Stimulated activated naive CD8-positive, alpha-beta T cell treated with anti-CD3 and anti-CD28 coated beads, Interleukin-15, amount 100 ng/mL, for 72 hours (primary cell): Measurements from ENCODE around the gene FBXO3.
"Not testable (repeated sequence)": the region's sequence is repeated elsewhere in the genome, so short reads cannot be mapped to it uniquely, and the experiment has no call there.

Experiments used
- ATAC-seq: fragments of 150-1000 bp; cut with Tn5 transposase; 2 replicates; pipeline ENCODE4 v1.10.0; 2021; ENCODE audit warnings: mild to moderate bottlenecking, moderate library complexity
- DNase-seq, 2 donors: peaks; one replicate each; pipeline ENCODE4 v3.0.0; 2021 to 2022
- H3K27ac Mint-ChIP-seq, 2 donors: one replicate each; pipeline ENCODE4 v1.8.0; 2022; ENCODE audit warnings: mild to moderate bottlenecking in 2 of 2, mixed read lengths in 2 of 2, moderate library complexity in 2 of 2
- H3K27me3 Mint-ChIP-seq: one replicate; pipeline ENCODE4 v1.8.0; 2022; ENCODE audit warnings: mixed read lengths
- H3K4me1 Mint-ChIP-seq: one replicate; pipeline ENCODE4 v1.8.0; 2022; ENCODE audit warnings: mild to moderate bottlenecking, mixed read lengths
- H3K4me3 Mint-ChIP-seq, 2 donors: one replicate each; pipeline ENCODE4 v1.8.0; 2022; ENCODE audit warnings: mild to moderate bottlenecking in 2 of 2, mixed read lengths in 2 of 2, moderate library complexity in 1 of 2
- H3K9me3 Mint-ChIP-seq, 2 donors: one replicate each; pipeline ENCODE4 v1.8.0; 2022; ENCODE audit warnings: mixed read lengths in 2 of 2

FBXO3 gene

DNA sequence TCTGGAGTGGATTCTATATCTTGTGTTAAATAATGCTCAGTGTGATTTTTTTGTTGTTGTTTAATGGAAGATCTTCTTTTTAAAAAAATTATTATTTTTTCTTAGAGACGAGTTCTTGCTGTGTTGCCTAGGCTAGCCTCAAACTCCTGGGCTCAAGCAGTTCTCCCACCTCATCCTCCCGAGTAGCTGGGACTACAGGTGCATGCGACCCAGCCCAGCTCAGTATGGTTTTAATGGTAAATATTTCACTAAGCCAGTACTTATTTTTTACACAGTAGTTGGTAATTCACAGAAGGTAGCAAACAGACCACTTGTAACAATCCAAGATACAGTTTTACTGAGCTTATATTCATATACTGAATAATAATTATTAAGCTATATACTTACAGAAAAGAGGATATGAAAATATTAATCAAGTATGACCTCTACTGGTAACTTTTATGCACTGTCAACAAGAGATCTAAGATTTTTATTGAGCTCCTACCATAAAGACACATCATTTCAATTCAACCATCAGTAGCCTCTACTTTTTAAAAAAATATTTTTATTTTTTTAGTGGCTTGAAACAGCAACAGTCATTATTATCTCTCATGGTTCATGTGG lies 32.0 kb downstream of the FBXO3 start:
- DNase-seq (no peak), ATAC-seq (no peak)
- Mint-ChIP-seq H3K4me3 (no peak overlapping the region), H3K4me1 (no peaks in the 10 kb centered on the region), H3K9me3 (no peaks in the 10 kb centered on the region), H3K27ac (no peak overlapping the region), H3K27me3 (peaks cover 3% of the 10 kb centered on the region)

DNA sequence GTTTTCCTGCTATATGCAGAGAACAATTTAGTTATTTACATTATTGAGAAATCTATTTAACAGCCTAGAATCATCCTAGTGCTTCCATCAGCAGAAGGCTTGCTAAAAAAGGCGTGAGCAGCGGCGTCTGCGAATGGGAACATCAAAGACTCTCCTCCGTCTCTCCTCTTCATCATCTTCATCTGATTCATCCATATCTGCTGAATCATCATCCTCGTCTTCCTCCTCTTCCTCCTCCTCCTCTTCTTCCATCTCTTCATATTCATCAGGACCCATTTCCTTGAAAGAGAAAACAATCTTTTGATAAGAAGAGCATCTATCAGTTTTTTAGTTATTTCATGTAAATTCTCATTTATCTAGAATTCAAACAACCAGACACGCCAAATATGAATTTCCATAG lies 32.5 kb downstream of the FBXO3 start:
- DNase-seq = no peak
- H3K27ac Mint-ChIP-seq = no peak overlapping the region
- peaks cover 9% of the 10 kb centered on the region for H3K27me3 Mint-ChIP-seq
- no peak overlapping the region for H3K4me3 Mint-ChIP-seq
- H3K9me3 Mint-ChIP-seq = no peaks in the 10 kb centered on the region
- H3K4me1 Mint-ChIP-seq = peaks cover 4% of the 10 kb centered on the region
- no peak for ATAC-seq

DNA sequence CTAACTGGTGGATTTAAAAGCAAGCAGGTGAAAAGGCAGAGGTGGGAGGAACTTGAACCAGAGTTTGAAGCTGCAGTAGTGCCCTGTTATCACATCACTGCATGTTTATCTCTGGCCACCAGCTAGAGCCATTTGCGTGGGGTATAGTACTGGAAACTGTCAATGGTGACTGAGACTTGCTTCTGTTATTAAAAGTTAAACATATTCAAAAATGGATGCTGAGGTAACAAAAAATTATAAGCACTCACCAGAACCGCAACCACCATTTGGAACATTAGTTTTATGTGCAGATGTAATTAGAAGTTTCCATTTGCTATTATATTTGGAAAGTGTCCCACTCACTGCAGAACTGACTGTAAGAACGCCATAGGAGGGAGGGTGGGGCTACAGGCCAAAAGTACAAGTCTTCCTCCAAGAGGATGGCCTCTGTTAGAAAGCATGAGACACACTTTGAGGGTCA lies 36.9 kb downstream of the FBXO3 start:
- peaks cover 10% of the 10 kb centered on the region for H3K27me3 Mint-ChIP-seq
- H3K27ac Mint-ChIP-seq = no peak overlapping the region
- ATAC-seq = no peak
- H3K4me3 Mint-ChIP-seq = no peak overlapping the region
- H3K4me1 Mint-ChIP-seq = peaks cover 35% of the 10 kb centered on the region
- no peak for DNase-seq
- no peaks in the 10 kb centered on the region for H3K9me3 Mint-ChIP-seq

DNA sequence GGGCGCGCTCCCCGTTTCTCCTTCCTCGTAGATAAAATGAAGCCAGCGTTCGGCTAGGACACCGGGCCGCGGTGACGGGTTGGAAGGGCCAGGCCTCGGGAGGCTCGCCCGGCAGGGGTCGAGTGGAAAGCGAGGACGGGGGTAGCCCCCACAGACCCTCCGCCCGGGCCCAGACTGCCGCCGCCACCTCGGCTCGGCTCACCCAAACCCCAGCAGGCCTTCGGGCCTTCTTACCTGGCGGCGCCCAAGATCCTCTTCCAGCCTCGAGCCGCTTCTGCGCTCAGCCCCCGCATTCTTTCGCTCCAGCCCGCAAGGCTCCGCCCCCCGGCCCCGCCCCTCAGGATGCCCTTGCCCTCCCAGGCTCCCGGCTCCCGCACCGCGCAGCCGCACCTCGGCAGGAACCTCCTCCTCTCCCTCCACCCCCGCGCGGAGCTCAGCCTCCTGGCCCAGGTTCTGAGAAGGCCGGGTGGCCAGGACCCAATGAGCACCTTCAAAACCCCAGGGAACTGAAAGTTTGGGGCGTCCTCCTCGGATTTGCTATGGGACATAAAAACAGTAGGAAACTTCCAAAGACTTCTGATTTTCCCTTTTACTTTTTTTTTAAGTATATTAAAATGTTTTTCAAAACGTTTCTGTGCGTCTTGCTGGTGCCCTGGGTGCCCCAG lies 38.0 kb downstream of the FBXO3 start, which contains the start of gene CD59:
Gene CD59, minus strand, starts transcription at position 276 of the 665 bp plus-strand sequence. CDS start 13,978 bp downstream, outside the sequence.
- peak; percentile 55 for ATAC-seq
- Mint-ChIP-seq H3K9me3 (no peaks in the 10 kb centered on the region), H3K27me3 (peaks cover 10% of the 10 kb centered on the region), H3K4me3 (peak within 1 kb of the TSS; percentile 79 to 87), H3K27ac (peak within 1 kb of the TSS; percentile 90 to 93), H3K4me1 (peaks cover 46% of the 10 kb centered on the region)
- peak; percentile 68 to 78 for DNase-seq

DNA sequence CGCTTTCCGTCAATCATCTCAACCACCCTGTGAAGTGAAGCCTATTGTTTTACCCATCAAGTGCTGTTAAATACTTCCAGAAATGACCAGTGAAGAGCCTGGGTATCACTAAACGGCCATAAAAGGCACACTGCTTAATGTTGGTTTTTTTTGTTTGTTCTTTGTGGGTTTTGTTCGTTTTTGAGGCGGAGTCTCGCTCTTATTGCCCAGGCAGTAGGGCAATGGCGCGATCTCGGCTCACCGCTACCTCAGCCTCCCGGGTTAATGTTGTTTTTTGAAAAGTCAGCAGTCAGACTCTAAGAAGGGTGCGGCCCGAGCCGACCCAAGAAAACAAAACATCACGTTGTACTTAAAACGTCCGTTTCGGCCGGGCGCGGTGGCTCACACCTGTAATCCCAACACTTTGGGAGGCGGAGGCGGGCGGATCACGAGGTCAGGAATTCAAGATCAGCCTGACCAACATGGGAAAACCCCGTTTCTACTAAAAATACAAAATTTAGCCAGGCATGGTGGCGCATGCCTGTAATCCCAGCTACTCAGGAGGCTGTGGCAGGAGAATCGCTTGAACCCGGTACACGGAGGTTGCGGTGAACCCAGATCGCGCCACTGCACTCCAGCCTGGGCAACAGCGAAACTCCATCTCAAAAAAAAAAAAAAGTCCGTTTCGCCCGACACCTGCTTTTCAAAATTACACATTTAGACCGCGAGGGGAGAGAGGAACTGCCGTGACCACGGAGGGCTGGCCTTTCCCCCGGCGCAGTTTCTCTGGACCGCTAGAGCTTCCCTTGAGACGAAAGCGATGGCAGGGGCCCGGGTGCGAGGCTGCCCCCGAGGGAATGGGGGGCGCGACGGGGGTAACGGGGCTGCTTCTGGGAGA lies 38.8 kb downstream of the FBXO3 start:
- ATAC-seq (peak; percentile 66), DNase-seq (peak; percentile 62 to 69)
- H3K27me3 Mint-ChIP-seq = peaks cover 10% of the 10 kb centered on the region
- H3K9me3 Mint-ChIP-seq = no peaks in the 10 kb centered on the region
- peak overlapping the region; percentile 90 to 93 for H3K27ac Mint-ChIP-seq
- peaks cover 47% of the 10 kb centered on the region for H3K4me1 Mint-ChIP-seq
- peak overlapping the region; percentile 79 to 87 for H3K4me3 Mint-ChIP-seq

DNA sequence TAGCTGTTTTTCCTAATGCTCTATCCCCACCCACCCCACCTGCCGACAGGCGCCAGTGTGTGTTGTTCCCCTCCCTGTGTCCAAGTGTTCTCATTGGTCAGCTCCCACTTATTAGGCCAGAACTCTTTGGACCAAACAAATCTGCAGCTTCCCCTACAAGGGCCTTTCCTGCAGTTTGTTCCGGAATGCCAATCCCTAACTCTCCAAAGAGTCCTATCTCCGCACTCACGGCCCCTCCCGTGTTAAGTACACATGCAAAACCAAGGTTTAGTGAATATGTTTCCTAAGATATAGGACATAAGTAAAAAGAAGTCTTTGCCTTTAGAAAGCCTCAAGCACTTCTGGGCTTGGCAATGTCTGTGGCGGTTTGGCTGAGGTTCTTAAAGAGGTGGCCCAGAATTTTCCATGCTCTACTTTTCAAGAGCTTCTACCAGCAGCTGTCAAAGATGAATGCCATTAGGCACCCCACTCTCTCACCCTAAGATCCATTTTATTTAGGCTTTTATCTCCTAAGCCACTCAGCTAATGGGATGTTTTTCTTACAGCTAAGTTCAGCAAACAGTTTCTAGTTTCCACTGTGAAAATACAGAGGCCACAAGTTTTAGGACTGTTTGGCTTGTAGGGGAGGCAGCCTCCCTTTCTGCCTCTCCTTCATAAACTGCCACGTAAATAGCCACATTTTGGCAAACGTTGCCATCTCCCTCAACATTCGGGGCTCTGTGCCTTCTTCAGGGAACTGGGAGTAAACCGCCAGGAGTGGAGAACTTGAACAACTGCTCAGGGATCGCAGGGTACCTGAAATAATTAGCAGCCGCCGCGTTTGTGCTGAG lies 39.7 kb downstream of the FBXO3 start:
- ATAC-seq (no peak), DNase-seq (no peak)
- Mint-ChIP-seq H3K4me3 (peak overlapping the region; percentile 79 to 87), H3K27ac (peak overlapping the region; percentile 58 to 93), H3K9me3 (no peaks in the 10 kb centered on the region), H3K4me1 (peaks cover 47% of the 10 kb centered on the region), H3K27me3 (peaks cover 10% of the 10 kb centered on the region)

DNA sequence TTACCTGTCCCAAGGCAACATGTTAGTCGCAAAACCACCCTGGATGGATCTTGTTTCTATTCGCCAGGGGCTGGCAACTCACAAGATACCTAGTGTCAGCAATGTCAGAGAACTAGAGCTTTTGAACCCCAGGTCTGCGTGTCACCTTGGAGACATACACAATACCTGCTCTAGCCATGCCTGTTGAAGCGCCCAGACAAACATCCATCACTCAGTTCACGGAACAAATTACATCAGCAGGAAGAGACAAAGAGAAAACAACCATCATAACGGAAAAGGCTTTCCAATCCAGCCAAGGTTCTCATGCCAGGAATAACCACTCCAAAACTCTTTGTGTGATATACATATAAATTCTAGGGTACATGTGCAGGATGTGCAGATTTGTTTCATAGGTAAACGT lies 40.3 kb downstream of the FBXO3 start:
- Mint-ChIP-seq H3K27ac (no peak overlapping the region), H3K9me3 (no peaks in the 10 kb centered on the region), H3K4me3 (peak overlapping the region in 1 of 2 donors; percentile 30), H3K4me1 (peaks cover 50% of the 10 kb centered on the region), H3K27me3 (peaks cover 10% of the 10 kb centered on the region)
- ATAC-seq (no peak), DNase-seq (no peak)

DNA sequence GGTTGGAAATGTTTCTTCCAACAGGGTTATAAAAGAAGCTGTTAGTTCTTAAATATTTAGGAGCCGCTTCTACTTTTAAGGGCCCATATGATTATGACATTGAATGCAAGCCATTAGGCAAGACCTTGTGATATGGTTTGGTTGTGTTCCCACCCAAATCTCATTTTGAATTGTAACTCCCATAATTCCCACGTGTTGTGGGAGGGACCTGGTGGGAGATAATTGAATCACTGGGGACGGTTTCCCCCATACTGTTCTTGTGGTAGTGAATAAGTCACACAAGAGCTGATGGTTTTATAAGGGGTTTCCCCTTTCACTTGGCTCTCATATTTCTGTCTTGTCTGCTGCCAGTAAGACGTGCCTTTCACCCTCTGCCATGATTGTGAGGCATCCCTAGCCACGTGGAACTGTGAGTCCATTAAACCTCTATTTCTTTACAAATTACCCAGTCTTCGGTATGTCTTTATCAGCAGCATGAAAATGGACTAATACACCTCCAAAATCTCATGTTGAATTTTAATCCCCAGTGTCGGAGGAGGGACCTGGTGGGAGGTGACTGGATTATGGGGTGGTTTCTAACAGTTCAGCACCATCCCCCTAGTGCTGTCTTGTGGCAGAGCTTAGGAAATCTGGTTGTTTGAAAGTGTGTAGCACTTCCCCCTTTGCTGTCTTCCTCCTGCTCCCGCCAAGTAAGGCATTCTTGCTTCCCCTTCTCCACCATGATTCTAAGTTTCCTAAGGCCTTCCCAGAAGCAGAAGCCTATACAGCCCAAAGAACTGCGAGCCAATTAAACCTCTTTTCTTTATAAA lies 42.4 kb downstream of the FBXO3 start:
- peaks cover 3% of the 10 kb centered on the region for H3K27me3 Mint-ChIP-seq
- peaks cover 55% of the 10 kb centered on the region for H3K4me1 Mint-ChIP-seq
- DNase-seq (peak; percentile 27 to 62), ATAC-seq (peak; percentile 83)
- no peaks in the 10 kb centered on the region for H3K9me3 Mint-ChIP-seq
- H3K4me3 Mint-ChIP-seq = peak overlapping the region; percentile 45 to 58
- peak overlapping the region in 1 of 2 donors; percentile 42 for H3K27ac Mint-ChIP-seq

DNA sequence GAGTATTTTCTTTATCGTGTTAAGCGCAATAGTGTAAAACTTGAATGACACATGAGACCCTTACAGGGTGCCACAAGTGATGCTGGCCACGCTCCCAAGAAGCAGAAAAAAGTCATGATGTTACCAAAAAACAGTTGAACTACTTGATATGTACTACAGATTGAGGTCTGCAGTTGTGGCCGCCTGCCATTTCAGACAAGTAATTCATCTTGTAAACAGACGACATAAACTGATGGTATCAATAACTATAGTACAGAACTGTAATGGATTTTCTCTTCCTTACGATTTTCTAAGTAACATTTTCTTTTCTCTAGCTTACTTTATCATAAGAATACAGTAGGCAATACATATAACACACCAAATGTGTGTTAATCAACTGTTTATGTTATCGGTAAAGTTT lies 43.6 kb downstream of the FBXO3 start:
- no peak overlapping the region for H3K27ac Mint-ChIP-seq
- H3K4me1 Mint-ChIP-seq = peaks cover 50% of the 10 kb centered on the region
- H3K9me3 Mint-ChIP-seq = no peaks in the 10 kb centered on the region
- no peaks in the 10 kb centered on the region for H3K27me3 Mint-ChIP-seq
- DNase-seq (no peak), ATAC-seq (no peak)
- no peak overlapping the region for H3K4me3 Mint-ChIP-seq

DNA sequence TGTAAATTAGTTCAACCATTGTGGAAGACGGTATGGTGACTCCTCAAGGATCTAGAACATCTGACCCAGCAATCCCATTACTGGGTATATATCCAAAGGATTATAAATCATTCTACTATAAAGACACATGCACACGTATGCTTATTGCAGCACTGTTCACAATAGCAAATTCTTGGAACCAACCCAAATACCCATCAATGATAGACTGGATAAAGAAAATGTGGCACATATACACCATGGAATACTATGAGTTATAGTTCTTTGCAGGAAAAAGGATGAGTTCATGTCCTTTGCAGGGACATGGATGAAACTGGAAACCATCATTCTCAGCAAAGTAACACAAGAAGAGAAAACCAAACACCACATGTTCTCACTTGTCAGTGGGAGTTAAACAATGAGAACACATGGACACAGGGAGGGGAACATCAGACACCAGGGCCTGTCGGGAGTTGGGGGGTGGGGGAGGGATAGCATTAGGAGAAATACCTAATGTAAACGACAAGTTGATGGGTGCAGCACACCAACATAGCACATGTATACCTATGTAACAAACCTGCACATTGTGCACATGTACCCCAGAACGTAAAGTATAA lies 45.2 kb downstream of the FBXO3 start:
- not testable (repeated sequence) for H3K27me3 Mint-ChIP-seq, H3K9me3 Mint-ChIP-seq, H3K27ac Mint-ChIP-seq, H3K4me3 Mint-ChIP-seq, DNase-seq, ATAC-seq
- H3K4me1 Mint-ChIP-seq = peaks cover 52% of the 10 kb centered on the region

DNA sequence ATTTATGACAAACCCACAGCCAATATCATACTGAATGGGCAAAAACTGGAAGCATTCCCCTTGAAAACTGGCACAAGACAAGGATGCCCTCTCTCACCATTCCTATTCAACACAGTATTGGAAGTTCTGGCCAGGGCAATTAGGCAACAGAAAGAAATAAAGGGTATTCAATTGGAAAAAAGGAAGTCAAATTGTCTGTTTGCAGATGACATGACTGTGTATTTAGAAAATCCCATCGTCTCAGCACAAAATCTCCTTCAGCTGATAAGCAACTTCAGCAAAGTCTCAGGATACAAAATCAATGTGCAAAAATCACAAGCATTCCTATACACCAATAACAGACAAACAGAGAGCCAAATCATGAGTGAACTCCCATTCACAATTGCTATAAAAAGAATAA lies 46.8 kb downstream of the FBXO3 start:
- not testable (repeated sequence) for H3K9me3 Mint-ChIP-seq, H3K27ac Mint-ChIP-seq, DNase-seq, ATAC-seq, H3K4me3 Mint-ChIP-seq, H3K27me3 Mint-ChIP-seq
- H3K4me1 Mint-ChIP-seq = peaks cover 56% of the 10 kb centered on the region

DNA sequence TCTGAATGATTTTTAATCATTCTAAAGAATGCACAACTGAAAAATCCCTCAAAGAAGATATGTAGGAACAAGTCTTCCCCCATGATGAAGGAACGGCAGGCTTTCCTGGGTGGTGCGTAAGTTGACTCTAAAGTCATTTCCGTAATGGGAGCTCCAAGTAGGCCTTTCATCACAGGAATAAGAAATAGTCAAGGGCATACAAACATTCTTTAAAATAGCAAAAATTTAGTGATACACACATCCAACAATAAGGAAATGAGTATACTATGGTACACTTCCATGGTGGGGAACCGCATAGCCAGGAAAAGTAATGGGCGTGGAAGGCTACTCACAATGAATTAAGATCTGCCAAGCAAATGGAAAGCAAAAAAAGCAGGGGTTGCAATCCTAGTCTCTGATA lies 48.8 kb downstream of the FBXO3 start:
- ATAC-seq = no peak
- no peaks in the 10 kb centered on the region for H3K9me3 Mint-ChIP-seq
- no peak overlapping the region for H3K27ac Mint-ChIP-seq
- H3K27me3 Mint-ChIP-seq = no peaks in the 10 kb centered on the region
- no peak overlapping the region for H3K4me3 Mint-ChIP-seq
- H3K4me1 Mint-ChIP-seq = peaks cover 56% of the 10 kb centered on the region
- DNase-seq = no peak

DNA sequence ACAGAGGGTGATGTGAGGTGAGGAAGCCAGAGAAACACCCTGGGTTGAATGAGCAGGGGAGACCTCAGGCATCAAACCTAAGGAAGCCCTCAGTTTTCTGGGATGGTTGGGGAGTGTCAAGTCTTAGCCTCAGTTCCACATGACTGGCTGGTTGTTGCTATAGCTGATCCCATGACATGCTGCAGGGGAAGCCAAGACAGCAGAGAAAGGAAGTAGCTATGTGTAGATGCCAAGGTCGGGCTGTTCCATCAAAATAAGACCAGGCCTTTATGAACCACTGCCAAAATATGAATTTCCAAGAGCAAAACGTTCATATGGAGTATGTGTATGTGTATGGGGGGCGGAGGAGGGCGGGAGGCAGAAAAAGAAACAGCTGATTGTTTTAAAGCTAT lies 49.7 kb downstream of the FBXO3 start:
- ATAC-seq (no peak), DNase-seq (no peak)
- Mint-ChIP-seq H3K27me3 (no peaks in the 10 kb centered on the region), H3K4me1 (peaks cover 56% of the 10 kb centered on the region), H3K4me3 (no peak overlapping the region), H3K9me3 (no peaks in the 10 kb centered on the region), H3K27ac (no peak overlapping the region)

DNA sequence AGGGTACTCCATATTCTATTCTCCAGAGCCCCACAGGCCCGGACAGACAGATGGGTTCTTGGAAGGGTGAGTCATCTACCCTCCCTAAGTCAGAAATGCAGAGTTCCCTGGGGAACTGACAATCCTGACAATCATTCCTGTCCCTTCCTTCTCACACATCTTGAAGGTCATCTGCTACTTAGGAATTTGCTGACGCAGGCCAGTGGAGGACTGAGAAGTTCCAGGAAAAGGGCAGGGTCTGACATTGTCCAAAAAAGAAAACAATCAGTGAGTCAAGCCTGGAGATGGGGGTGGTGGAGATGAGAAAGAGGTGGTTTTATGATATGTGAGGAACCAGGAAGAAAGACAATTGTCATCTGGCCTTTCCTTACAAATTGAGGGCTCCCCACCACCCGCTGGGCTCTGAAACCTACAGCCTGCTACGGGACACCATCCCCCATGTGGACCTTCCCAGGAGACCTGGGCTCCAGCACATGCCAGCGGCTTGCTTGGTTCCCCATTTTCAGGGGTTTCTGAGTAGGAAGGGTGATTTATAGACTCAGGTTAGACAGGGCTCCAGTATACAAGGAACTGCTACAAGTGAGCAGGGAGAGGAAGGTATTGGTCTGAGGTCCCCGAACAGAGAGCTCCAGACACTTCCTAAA lies 51.0 kb downstream of the FBXO3 start:
- no peak for DNase-seq
- peaks cover 52% of the 10 kb centered on the region for H3K4me1 Mint-ChIP-seq
- peak overlapping the region in 1 of 2 donors; percentile 58 for H3K4me3 Mint-ChIP-seq
- H3K27ac Mint-ChIP-seq = no peak overlapping the region
- H3K27me3 Mint-ChIP-seq = no peaks in the 10 kb centered on the region
- H3K9me3 Mint-ChIP-seq = no peaks in the 10 kb centered on the region
- peak; percentile 3 for ATAC-seq
